GM19438 (cell line): Measurements from ENCODE around the gene NCBP3.
"Not testable (repeated sequence)": the region's sequence is repeated elsewhere in the genome, so short reads cannot be mapped to it uniquely, and the experiment has no call there.

ENCODE experiments used
- ATAC-seq: cut with Tn5 transposase; IDR thresholded peaks from one replicate; pipeline ENCODE4 v1.9.1; 2021; ENCODE audit warnings: low read depth; ENCODE audit not compliant: unreplicated experiment

NCBP3 gene

GRCh38 chr17:3884188-3884587, 38.1 kb upstream of the NCBP3 start:
- ATAC-seq, result no peak

DNA sequence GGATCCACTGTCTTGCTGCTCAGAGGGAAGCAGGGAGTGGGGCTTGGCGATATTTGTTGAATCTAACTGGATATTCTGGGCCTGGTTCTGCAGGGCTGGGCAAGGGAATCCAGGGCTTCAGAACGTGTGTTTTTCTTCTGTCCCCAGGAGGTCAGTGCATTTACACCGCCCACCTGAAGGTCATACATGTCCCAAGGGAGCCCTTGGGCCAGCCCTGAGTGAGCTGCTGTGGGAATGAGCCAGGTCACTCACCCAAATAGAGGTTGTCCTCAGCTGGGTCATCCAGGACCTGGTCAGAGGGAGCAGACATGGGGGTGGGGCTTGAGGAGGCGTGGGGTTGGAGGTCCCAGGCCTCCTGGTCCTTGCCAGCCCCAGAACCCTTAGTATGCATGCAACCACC, 36.2 kb upstream of the NCBP3 start:
- no peak for ATAC-seq

GRCh38 chr17:3880983-3881382, 34.9 kb upstream of the NCBP3 start:
- ATAC-seq, result no peak

DNA sequence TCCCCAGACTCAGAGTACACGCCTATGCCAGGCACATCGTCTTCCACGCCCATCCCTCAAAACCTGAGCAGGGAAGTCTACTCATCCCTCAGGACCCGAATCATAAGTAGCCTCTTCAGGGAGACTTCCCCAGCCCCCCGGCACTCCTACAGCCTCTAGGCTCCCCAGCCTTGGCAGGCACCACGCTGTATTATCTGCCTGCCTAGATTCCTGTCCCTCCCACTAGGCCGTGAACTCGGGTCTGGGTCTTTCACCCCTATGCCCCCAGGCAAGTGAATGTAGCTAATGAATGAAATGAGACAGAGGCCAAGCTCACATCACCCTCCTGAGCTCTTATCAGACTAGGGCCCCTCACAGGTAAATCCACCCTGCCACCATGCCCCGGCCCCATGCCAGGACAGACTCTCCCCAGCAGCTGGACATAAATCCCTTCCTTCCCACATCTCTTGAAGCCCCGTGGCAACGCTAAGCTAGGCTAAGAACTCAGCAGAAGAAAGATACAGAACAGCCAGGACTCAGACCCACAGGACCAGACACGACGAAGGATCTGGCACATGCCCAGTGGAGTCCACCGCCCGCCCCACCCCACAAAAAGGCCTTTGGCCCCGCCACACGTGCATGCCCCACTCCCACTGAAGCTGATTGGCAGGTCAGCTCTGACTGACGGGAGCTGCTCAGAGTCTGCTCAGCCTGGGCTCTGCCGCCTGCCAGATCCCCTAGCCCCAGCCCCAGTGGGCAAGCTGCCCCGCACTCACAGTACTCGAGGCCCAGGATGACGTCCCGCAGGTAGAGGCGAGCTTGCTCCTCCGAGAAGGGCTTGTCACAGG, 33.8 kb upstream of the NCBP3 start:
- ATAC-seq, result no peak

DNA sequence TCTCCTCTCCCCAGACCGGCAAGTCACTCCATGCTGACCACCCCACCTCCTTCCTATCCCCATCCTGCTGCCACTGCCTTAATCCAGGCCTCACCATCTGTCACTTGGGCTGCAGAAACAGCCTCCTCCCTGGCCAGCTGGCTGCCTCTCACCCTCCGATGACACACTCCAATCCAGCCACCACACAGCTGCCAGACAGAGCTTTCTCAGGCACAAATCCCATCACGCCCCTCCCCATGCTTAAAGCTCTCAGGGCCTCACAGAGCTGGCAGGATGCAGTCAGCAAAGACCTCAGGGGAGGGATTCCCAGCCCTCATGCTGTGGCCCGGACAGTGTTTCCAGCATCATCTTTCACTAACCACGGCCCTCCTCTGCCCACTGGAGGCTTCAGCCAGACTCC, 33.1 kb upstream of the NCBP3 start:
- no peak for ATAC-seq

DNA sequence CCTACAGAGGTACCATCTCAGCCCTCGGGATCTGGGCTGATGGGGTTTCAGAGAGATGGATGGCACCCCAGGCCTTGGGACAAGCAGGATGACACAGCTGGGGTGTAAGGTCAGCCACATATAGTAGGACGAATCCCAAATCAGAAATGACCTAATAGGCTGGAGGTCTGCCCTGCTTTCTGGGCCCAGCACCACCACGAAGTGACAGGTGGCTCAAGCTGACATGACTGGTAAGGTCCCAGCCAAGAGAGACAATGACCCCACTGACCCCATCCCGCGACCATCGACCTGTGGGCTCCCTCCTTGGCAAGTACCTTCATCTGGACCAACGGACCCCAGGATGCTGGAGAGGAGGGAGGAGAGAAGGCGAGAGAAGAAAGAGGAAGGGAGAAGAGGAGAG, 31.2 kb upstream of the NCBP3 start:
- no peak for ATAC-seq

- no peak for ATAC-seq
These were observed 29.3 kb upstream of the NCBP3 start for GRCh38 chr17:3875317-3875716.

GRCh38 chr17:3873862-3874261, 27.8 kb upstream of the NCBP3 start:
- ATAC-seq, result no peak

- peak; percentile 74 for ATAC-seq
These were observed 24.8 kb upstream of the NCBP3 start for GRCh38 chr17:3870871-3871306.

DNA sequence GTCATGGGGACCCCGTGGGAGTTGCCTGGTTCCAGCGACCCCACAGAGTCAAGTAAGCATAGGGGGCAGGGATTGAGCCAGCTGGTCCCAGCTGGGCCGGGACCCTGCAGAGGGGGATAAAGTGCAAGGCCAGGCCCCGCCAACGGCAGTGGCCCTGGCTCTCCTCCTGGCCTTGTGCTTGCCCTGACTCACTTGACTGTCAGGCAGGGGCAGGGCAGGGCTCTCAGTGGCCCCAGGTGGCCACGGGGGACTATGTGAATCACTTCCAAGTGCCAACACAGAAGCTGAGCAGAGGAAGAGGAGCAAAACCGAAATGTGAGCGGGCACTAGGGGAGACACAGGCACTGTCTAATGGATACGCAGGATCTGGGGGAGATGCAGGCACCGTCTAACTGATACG, 21.6 kb upstream of the NCBP3 start:
- no peak for ATAC-seq

- no peak for ATAC-seq
These were observed 21.1 kb upstream of the NCBP3 start for GRCh38 chr17:3867106-3867505.

GRCh38 chr17:3866276-3866675, 20.2 kb upstream of the NCBP3 start:
- ATAC-seq, result no peak

DNA sequence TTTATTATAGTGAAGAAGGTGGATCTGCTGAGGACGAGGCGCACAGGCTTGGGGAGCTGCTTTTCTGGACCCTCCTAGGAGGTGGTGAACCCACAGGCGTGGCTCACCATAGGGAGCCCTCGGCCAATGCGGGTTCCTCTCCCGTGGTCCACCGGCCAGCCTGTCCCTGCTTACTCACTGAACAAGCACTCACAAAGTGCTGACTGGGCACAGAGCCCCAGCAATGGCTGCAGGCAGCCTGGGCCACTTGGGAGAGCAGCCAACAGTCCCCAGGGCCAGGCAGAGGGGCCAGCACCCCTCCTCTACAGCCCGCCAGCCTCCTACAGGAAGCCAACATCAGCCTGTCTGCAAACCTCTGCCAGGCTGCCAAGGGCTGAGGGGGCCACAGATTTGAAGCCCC, 19.1 kb upstream of the NCBP3 start:
- no peak for ATAC-seq

DNA sequence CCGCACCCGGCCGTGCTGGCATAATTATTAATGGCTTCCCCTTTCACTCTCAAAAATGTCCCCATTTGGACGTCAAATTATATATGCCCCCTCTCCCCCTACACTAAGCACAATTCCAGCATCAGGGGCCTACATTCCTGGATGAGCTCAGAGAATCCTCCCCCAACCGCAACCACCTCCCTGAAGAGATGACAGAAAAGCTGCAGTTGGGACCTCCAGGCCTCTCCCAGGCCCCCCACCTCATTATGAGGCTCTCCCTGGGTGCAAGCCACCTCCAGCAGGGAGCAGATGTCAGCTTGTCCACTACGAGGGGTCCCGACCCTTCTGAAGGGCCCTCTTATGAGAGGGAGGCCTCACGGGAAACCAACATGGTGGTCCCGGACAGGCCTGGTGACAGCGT, 18.5 kb upstream of the NCBP3 start:
- no peak for ATAC-seq

- ATAC-seq, result no peak
These were observed 16.0 kb upstream of the NCBP3 start for GRCh38 chr17:3861761-3862681.

GRCh38 chr17:3860939-3861700, 15.1 kb upstream of the NCBP3 start:
- no peak for ATAC-seq

DNA sequence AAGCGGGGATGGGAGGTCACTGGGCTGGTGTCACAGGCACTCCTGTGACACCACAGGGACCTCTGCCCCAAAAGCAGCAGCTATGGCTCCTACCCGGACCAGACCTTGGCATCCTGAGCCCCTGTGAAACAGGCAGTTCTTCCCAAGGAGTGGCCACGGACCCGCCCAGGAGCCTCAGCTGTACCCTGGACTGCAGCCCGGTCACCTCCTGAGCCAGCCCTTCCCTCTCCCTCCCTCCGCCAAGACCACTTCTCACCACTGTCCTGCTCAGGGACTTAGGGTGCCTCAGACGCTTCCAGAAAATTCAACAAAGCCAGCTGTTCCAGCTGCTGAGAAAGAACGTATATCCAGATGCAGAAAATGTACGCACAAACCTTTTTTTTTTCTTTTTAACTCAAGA, 13.9 kb upstream of the NCBP3 start:
- no peak for ATAC-seq

- no peak for ATAC-seq
These were observed 11.4 kb upstream of the NCBP3 start for GRCh38 chr17:3857261-3858105.

DNA sequence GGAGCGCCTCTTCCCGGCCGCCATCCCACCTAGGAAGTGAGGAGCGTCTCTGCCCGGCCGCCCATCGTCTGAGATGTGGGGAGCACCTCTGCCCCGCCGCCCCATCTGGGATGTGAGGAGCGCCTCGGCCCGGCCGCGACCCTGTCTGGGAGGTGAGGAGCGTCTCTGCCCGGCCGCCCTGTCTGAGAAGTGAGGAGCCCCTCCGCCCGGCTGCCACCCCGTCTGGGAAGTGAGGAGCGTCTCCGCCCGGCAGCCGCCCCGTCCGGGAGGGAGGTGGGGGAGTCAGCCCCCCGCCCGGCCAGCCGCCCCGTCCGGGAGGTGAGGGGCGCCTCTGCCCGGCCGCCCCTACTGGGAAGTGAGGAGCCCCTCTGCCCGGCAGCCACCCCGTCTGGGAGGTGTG, 8.2 kb upstream of the NCBP3 start:
- not testable (repeated sequence) for ATAC-seq

GRCh38 chr17:3852561-3852960, 6.5 kb upstream of the NCBP3 start:
- ATAC-seq, result no peak
